HG02885 (cell line): ENCODE results near the gene LRRC52.

Experiments
- ATAC-seq: cut with Tn5 transposase; IDR thresholded peaks from one replicate; pipeline ENCODE4 v1.9.1; 2021; ENCODE audit warnings: mild to moderate bottlenecking; ENCODE audit not compliant: unreplicated experiment, poor library complexity

LRRC52 gene

DNA sequence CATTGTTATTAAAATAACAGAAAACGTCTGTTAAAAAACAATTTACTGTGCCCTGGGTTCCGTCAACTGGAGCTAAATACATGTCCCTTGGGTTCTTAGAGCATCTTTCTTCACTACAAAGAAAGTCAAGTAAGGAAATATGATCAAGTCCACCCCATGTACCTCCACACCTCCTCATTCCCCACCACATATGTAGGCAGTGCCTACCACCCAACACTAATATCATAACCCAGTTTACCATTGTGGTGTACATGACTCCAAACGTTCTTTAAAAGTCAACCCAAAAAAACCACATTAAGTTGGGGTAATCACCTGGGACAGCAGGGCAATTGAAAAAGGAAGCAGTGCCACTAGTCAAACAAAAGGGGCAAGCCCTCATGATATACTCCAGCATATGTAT, 7.8 kb upstream of the LRRC52 start:
- ATAC-seq = no peak

- ATAC-seq = no peak
Measured at GRCh38 chr1:165537356-165538109, 6.3 kb upstream of the LRRC52 start.

DNA sequence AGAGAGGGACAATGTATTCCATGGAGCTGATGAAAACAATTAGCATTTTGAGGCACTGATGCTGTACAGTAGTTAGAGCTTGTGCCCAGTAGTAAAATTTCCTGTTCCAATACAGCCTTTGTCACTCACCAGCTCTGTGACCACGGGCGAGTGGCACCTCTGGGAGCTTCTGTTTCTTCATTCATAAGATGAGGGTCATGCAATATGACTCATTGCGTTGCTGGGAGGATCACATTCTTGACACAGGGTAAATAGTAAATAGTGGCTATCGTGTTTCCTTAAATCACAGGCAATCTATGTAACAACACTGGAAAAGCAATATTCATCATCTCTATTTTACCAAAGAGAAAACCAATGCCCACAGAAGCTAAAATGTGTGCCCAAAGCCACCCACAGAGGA, 4.5 kb upstream of the LRRC52 start:
- no peak for ATAC-seq

GRCh38 chr1:165539908-165540307, 3.9 kb upstream of the LRRC52 start:
- ATAC-seq = no peak

DNA sequence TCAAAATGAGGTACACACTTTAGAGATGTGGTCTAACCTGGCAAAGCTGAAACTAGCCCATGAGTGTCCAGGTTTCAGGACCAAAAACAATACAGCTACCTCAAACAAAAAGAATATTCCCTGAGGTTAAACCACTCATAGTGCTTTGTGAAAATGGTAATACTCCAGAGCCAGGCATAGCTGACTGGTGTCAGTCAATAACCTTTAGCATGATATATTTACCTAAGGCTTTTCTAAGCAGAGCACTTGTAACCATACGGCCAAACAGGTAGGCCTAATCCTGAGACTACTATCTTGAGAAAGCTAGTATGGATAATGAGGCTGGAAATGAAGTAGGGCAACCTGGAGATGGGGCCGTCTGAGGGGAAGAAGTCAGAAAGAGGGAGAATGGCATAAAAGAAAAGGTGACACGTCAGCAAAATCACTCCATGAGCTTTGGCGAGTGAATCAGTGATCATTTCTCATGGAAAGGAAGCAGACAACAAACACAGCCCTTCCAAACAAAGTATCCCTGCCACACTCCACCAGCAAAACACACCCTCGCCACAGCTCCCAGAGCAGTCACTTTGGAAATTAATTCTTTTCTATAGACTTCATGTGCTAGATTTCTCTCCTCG, 1.7 kb upstream of the LRRC52 start:
- ATAC-seq = no peak

DNA sequence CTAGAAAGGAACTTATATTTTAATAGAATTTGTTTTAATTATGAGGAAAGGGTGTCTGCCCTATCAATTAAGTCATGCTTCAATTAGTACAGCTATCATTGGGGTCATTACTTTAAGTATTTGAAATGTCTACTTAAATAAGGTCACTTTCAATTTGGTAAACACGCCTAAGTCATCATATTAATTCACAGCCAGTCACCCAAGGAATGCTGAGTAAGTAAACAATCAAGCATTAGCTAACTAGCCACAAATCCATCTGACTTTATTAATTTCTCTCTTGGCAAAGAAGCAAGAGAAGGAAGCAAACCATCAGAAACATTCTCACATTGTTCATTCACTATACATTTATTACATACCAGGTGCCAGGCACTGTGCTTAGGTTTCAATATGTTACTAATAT, 1.2 kb upstream of the LRRC52 start:
- ATAC-seq = no peak

DNA sequence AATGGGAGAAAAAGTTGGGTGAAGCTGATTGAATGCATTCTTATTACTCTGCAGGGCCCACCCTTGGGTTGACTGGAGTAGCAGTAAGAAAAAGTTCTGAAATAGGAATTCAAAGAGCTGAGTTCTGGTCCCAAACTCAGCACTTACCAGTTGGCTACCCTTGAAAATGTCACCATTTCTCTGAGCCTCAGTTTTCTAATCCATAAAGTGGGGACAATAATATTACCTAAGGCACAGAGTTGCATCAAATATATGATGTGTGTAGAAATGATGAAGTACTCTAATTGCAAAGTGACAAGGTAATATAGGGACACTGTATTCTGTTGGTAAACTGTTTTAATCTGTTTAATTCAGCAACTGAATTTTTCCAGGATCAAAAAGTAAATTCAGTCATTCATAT, 1.2 kb downstream of the LRRC52 start:
- no peak for ATAC-seq

DNA sequence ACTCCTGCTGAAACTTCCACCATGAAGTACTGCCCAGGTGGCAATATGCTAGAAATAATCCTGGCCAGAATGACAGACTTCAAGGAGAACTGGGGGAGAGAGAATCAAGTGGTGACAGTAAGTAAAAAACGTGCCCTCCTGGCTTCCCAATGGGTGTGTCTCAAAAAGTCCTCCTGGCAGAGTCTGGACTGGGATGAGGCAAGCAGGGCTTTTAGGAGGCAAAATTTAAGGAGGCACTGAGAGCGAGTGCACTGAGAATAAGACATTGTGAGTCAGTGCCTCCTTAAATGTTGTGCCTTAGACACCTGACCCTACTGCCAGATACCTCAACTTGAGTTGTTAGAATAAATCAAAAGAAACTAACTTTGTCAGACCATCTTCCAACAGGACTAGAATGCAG, 2.2 kb downstream of the LRRC52 start:
- ATAC-seq = no peak

DNA sequence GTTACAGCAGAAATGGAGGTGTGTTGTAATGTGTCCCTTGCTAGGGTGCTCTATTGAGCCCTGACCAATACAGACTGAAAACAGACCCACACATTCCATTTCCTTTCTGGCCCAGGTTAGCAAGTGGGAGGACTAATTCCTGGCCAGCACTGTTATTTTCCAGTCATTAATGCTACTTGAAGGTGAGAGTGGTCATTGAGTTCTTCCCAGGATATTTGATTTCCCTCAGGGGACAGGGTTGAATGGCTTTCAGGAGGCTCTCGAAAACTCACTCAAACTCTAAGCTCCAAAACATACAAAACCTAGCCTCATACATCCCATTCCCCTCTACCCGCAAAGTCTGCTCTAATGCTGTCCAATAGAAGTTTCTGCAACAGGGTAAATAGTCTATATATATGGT, 6.2 kb downstream of the LRRC52 start:
- no peak for ATAC-seq

- ATAC-seq = no peak
Measured at GRCh38 chr1:165551469-165551868, 7.7 kb downstream of the LRRC52 start.

GRCh38 chr1:165560883-165561656, 17.3 kb downstream of the LRRC52 start:
- ATAC-seq = no peak

DNA sequence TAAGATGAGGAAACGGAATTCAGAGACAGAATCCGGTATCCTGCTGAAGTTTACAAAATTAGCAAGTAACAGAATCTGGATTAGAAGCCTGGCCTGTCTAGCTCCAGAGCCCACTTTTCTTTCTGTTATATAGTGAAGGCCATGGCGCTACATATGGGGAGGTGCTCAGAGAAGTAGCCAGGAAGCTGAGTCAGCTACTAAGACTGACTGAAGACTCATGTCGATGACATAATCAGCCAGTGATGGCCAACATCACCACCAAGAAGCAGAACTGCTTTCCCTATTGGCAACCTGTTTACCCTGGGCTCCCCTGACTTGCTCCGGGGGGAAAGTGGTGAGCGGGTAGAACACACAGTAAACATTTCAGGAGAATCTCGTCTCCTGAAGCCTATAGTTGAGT, 18.8 kb downstream of the LRRC52 start:
- no peak for ATAC-seq

GRCh38 chr1:165563551-165563950, 19.8 kb downstream of the LRRC52 start:
- no peak for ATAC-seq

DNA sequence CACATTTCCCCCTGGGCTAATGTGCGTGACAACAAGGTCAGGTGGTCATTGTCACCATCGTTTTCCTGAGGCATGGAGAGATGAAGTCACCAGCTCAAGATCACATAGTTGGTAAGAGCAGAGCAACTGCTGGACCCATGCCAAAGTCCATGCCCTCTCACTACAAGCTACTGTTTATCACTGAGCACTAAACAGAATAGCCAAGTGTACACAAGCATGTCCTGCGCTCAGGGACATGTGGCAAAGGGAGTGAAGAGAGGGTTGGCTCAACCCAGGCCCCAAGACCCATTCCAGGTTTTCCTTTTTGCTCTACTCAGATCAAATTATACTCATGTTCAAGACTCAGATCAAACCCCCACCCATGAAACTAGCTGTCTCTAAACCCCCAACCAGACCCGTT, 20.8 kb downstream of the LRRC52 start:
- ATAC-seq = no peak

DNA sequence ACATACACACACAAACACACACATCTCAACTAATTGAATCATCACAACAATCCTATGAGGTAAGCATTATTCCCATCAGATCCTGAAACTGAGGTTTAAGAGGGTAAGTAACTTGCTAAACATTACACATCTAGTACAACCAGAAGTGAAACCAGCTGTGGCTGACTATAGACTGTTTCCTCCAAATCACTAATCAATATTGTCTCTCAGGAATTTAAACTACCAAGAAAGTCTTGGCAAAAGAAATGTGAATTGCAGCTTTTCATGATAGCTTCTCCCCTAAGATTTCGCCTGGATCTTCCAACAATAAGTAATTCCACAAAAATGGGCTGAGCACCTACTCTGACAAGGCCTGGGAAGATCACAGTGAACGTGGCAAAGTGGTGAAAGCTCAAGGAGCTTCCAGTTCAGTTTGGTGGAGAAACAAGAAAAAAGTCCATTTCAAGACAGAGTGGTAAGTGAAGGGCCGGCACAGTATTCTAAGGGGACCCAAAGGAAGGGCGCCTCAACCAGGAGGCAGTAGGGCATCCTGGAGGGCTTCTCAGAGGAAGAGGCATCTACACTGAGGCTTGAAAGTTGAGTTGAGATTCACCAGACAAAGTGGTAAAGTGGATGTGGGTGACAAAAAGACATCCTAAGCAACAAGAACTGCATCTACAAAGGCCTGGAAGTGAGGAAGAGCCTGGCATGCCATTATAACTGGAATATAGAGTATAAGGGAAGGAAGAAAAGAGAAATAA, 22.1 kb downstream of the LRRC52 start:
- no peak for ATAC-seq

- ATAC-seq = no peak
Measured at GRCh38 chr1:165570078-165570477, 26.3 kb downstream of the LRRC52 start.

- ATAC-seq = no peak
Measured at GRCh38 chr1:165573787-165574186, 30.0 kb downstream of the LRRC52 start.

DNA sequence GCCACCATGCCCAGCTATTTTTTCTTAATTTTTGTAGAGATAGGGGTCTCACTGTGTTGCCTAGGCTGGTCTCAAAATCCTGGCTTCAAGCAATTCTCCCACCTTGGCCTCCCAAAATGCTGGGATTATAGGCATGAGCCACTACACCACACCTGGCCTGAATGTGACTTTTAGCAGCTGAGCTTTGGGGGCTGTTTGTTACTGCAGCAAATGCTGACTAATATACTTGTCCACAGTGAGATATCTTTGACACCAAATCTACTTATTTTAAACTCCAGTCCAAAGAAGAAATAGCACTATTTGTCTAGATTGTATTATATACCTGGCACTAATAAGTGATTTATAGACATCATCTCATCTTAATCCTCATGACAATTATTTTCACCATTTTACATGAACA, 30.5 kb downstream of the LRRC52 start:
- ATAC-seq = no peak

DNA sequence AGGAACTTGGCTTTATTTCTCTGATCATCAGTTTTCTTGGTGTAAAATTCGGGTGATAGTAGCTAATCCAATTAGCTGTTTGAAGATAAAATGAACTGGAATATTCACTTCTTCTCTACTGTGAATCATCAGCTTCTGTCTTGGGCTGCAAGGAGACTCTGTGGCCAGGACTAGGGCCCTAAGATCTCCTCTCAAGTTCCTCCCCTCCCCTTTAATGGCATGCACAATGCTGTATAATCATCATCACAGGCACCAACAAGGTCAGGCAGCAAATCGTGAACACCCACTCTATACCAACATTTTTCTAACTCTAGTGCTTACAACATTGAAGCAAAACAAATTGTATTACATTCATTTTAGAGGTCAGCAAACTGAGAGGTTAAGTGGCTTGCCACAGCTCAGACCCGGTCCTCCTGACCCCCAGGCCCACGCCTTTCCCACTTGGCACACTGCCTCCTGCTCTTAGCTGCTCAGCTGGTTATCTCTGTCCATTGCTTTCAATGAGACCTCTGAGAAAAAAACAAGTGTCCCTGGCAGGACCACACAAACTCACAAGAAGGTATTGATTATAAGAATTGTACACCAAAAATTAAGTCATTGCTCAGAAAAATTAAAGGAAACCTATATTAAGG, 31.8 kb downstream of the LRRC52 start:
- no peak for ATAC-seq

DNA sequence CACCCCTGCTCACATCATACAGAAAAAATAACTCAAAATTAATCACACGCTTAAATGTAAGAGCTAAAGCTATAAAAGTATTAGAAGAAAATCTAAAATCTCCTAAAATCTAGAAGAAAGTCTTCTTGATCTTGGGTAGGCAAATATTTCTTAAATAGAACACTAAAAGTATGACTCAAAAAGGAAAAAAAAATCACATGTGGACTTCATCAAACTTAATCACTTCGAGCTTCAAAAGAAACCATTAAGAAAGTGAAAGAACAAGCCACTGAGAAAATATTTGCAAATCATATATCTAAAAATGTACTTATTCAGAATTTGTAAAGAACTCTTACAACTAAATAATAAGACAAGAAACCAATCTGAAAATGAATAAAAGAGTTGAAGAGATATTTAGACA, 32.7 kb downstream of the LRRC52 start:
- ATAC-seq = no peak
